SK-N-MC (cell line): ENCODE results near the gene MEMO1.

Experiments used
- EZH2 ChIP-seq: fragments of 200-600 bp; sonication (generic); IDR thresholded peaks from one replicate; pipeline ENCODE4 v1.6.1; 2017; ENCODE audit warnings: antibody characterized with exemption
- FOXP2 ChIP-seq: optimal IDR thresholded peaks from 2 replicates; pipeline ENCODE3; 2011; ENCODE audit warnings: mild to moderate bottlenecking, moderate library complexity; ENCODE audit not compliant: insufficient read depth; ENCODE audit errors: extremely low read length, control extremely low read depth
- POLR2AphosphoS5 ChIP-seq: IDR thresholded peaks from 2 replicates; pipeline ENCODE4 v1.6.1; 2012; ENCODE audit warnings: mild to moderate bottlenecking, low read depth, low read length, borderline replicate concordance

DNA sequence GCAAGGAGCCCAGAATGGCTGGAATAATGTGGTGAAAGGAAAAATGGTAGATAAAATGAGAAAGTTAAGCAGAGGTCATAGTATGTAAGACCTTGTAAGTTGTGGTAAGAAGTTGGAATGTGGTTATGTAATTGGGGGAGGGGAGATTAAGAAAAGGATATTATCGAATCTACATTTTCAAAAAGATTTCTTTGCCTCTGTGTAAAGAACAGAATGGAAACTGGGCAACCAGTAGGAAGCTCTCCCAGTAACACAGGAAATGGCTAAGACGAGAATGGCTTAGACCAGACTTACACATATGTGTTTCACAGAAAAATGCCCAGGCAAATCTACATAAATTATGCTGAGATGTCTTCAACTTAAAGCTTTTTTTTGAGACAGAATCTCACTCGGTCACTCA, 13.2 kb downstream of the MEMO1 start:
- no peak for TF ChIP-seq EZH2
- no peak for TF ChIP-seq POLR2AphosphoS5
- no peak for TF ChIP-seq FOXP2
